NB4 (cell line): ENCODE data around the gene DNAH14.

ENCODE experiments used
- CTCF ChIP-seq: IDR thresholded peaks from one replicate; pipeline ENCODE4 v1.5.1; 2012; ENCODE audit warnings: low read depth, low read length
- MAX ChIP-seq: IDR thresholded peaks from 2 replicates; pipeline ENCODE4 v1.6.1; 2011; ENCODE audit warnings: low read depth, low read length
- POLR2A ChIP-seq: IDR thresholded peaks from 2 replicates; pipeline ENCODE4 v1.6.1; 2011; ENCODE audit warnings: mild to moderate bottlenecking; ENCODE audit not compliant: insufficient read length; ENCODE audit errors: extremely low read depth

GRCh38 chr1:225114354-225114990 lies 185.0 kb downstream of the DNAH14 start:
- no peak for TF ChIP-seq POLR2A
- TF ChIP-seq CTCF, result no peak
- TF ChIP-seq MAX, result no peak
